A549 (cell line): Measurements from ENCODE around the gene STK33. TPM values are rescaled to one million over a fixed set of nuclear protein-coding genes. Genes with fewer than 3 reads are reported as not detected.

Experiments
- ATAC-seq, 2 experiments: fragments of 200-7000 bp in 1 of 2; fragments of >200 bp in 1 of 2; cut with Nextera tagmentation in 1 of 2; cut with Tn5 transposase in 1 of 2; 3 replicates each; pipeline versions ENCODE4 v1.8.0 to v1.9.1; 2018 to 2020; ENCODE audit warnings: mild to moderate bottlenecking in 1 of 2, moderate library complexity in 1 of 2
- CTCF ChIA-PET: fragments of 300-600 bp; sonication (Branson Sonifier 250); formaldehyde crosslinking; extraction: SDS; loops from one replicate; lab custom pipeline; 2021; ENCODE audit warnings: antibody characterized with exemption, inconsistent platforms; lab: Yijun Ruan, JAX
- POLR2A ChIA-PET: fragments of 350-600 bp; formaldehyde crosslinking; extraction: SDS; loops from one replicate; lab custom pipeline; 2021; ENCODE audit warnings: antibody characterized with exemption, inconsistent platforms; lab: Yijun Ruan, JAX
- DNase-seq, 2 experiments: peaks; one replicate each; pipeline versions ENCODE4 v3.0.0 to v3.0.0-alpha.2; 2011 to 2016; ENCODE audit warnings: low read depth in 1 of 2, low spot score in 1 of 2
- FAIRE-seq: peaks from 2 replicates; lab custom pipeline; 2011; peaks lifted over from hg19 to GRCh38; lab: Jason Lieb, UNC
- H3K27ac ChIP-seq, 2 experiments: fragments of >200 bp; sonication (Bioruptor Twin); formaldehyde crosslinking; 3 replicates each; pipeline ENCODE4 v1.5.1; 2016 to 2017
- H3K4me1 ChIP-seq: fragments of >200 bp; sonication (Bioruptor Twin); formaldehyde crosslinking; 3 replicates; pipeline ENCODE4 v1.6.1; 2016
- H3K4me2 ChIP-seq: fragments of >200 bp; sonication (Bioruptor Twin); formaldehyde crosslinking; 3 replicates; pipeline ENCODE4 v1.6.1; 2016
- H3K4me3 ChIP-seq: fragments of >200 bp; sonication (Bioruptor Twin); formaldehyde crosslinking; 3 replicates; pipeline ENCODE4 v1.5.1; 2016
- H3K9me3 ChIP-seq: fragments of >200 bp; sonication (Bioruptor Twin); formaldehyde crosslinking; 3 replicates; pipeline ENCODE4 v1.6.1; 2016
- BHLHE40 ChIP-seq: IDR thresholded peaks from 2 replicates; pipeline ENCODE4 v1.6.1; 2012; ENCODE audit warnings: low read depth, low read length, inconsistent platforms
- CBX8 ChIP-seq: fragments of 200-600 bp; sonication (generic); IDR thresholded peaks from 2 replicates; pipeline ENCODE4 v1.6.1; 2016
- CEBPB ChIP-seq, 2 experiments: fragments of >200 bp in 1 of 2; sonication (Bioruptor Twin) in 1 of 2; formaldehyde crosslinking in 1 of 2; IDR thresholded peaks; 2 replicates each; pipeline ENCODE4 v1.6.1; 2012 to 2016
- CHD4 ChIP-seq: fragments of 200-600 bp; sonication (generic); IDR thresholded peaks from 2 replicates; pipeline ENCODE4 v1.6.1; 2016; ENCODE audit warnings: antibody characterized with exemption, mild to moderate bottlenecking, borderline replicate concordance
- EHMT2 ChIP-seq: fragments of 200-600 bp; sonication (generic); IDR thresholded peaks from 2 replicates; pipeline ENCODE4 v1.6.1; 2016; ENCODE audit warnings: antibody characterized with exemption, low read depth, mild to moderate bottlenecking, moderate library complexity
- FOXS1 ChIP-seq: fragments of 250-450 bp; sonication (Bioruptor Pico); IDR thresholded peaks from 2 replicates; pipeline ENCODE4 v1.5.0; 2020; ENCODE audit warnings: mild to moderate bottlenecking, moderate library complexity
- HDAC2 ChIP-seq: fragments of 200-600 bp; sonication (generic); IDR thresholded peaks from 2 replicates; pipeline ENCODE4 v1.6.1; 2016
- HOXA7 ChIP-seq: fragments of 250-450 bp; sonication (Bioruptor Pico); IDR thresholded peaks from 2 replicates; pipeline ENCODE4 v1.5.0; 2020; ENCODE audit warnings: mild to moderate bottlenecking, moderate library complexity
- JUNB ChIP-seq: fragments of >200 bp; sonication (Bioruptor Twin); formaldehyde crosslinking; IDR thresholded peaks from 2 replicates; pipeline ENCODE4 v1.6.1; 2016
- MAX ChIP-seq: IDR thresholded peaks from 2 replicates; pipeline ENCODE4 v1.6.1; 2012
- MYC ChIP-seq: IDR thresholded peaks from 2 replicates; pipeline ENCODE4 v1.6.1; 2012; ENCODE audit warnings: mild to moderate bottlenecking, inconsistent platforms, low read length, improper control_type of control experiment, borderline replicate concordance
- NFE2L2 ChIP-seq: fragments of 150-350 bp; conservative IDR thresholded peaks from 2 replicates; pipeline ENCODE4 v1.6.1; 2014; ENCODE audit warnings: low read length
- NR3C1 ChIP-seq: fragments of >200 bp; sonication (Bioruptor Twin); formaldehyde crosslinking; IDR thresholded peaks from 3 replicates; pipeline ENCODE4 v1.6.1; 2017
- RARB ChIP-seq: fragments of 250-450 bp; sonication (Bioruptor Pico); IDR thresholded peaks from 2 replicates; pipeline ENCODE4 v1.8.0; 2021; ENCODE audit warnings: mild to moderate bottlenecking, moderate library complexity
- REST ChIP-seq: fragments of 200-600 bp; sonication (generic); IDR thresholded peaks from 2 replicates; pipeline ENCODE4 v1.6.1; 2016; ENCODE audit warnings: antibody characterized with exemption, mild to moderate bottlenecking, moderate library complexity
- RNF2 ChIP-seq: fragments of 200-600 bp; sonication (generic); IDR thresholded peaks from 2 replicates; pipeline ENCODE4 v1.6.1; 2016; ENCODE audit warnings: low read depth, mild to moderate bottlenecking, antibody characterized with exemption, moderate library complexity, borderline replicate concordance
- SMC3 ChIP-seq: fragments of >200 bp; sonication (Bioruptor Twin); formaldehyde crosslinking; IDR thresholded peaks from 3 replicates; pipeline ENCODE4 v1.6.1; 2018; ENCODE audit warnings: inconsistent platforms
- SREBF2 ChIP-seq: fragments of 450-650 bp; IDR thresholded peaks from 2 replicates; pipeline ENCODE4 v1.6.1; 2014; ENCODE audit warnings: mild to moderate bottlenecking, moderate library complexity
- TP53 ChIP-seq: fragments of 250-450 bp; sonication (Bioruptor Pico); IDR thresholded peaks from 2 replicates; pipeline ENCODE4 v1.5.0; 2021; ENCODE audit warnings: mild to moderate bottlenecking, moderate library complexity
- ZFP36 ChIP-seq: fragments of 450-650 bp; IDR thresholded peaks from 2 replicates; pipeline ENCODE4 v1.6.1; 2014; ENCODE audit warnings: borderline replicate concordance; ENCODE audit not compliant: partially characterized antibody
- WGBS: methylation state at CpG from one replicate; pipeline ENCODE4 v1.1.6; 2017; ENCODE audit errors: missing lambda C conversion rate; 5-methylcytosine and 5-hydroxymethylcytosine counted together
- polyA plus RNA-seq, 4 experiments: library from polyadenylated mRNA; depleted of rRNA in 3 of 4; stranded (reverse); fragments of >200 nt; fragmentation: RNase III in 1 of 4; extraction: RNeasy Plus Mini Kit Qiagen cat#74134 plus additional on column Dnase treatment in 1 of 4; gene quantifications; 2 replicates in 3 of 4; 3 replicates in 1 of 4; pipeline ENCODE4 v1.2.3, GENCODE V29; 2011 to 2017

Gene STK33
- polyA plus RNA-seq, 2 of the 4 experiments (the other 2 are of a cell fraction): 5.2 to 5.8 TPM

- no peak overlapping the region for H3K27ac ChIP-seq
- ChIA-PET POLR2A (no interaction called here), CTCF (interaction anchor here (1.4 to 1.9 kb wide), 2 partner anchors 11 to 18 kb away, joined by 4 to 5 read pairs; no protein-coding TSS in a partner anchor)
- H3K4me1 ChIP-seq: no peaks in the 10 kb centered on the region
- no peak overlapping the region for H3K4me2 ChIP-seq
- no peak overlapping the region for H3K4me3 ChIP-seq
- TF ChIP-seq EHMT2 (no peak), SMC3 (no peak)
- 75% methylated on average over 2 of the region's 5 CpGs for WGBS
- FAIRE-seq (no peak), DNase-seq (no peak), ATAC-seq (no peak)
- H3K9me3 ChIP-seq: no peaks in the 10 kb centered on the region
Observed at GRCh38 chr11:8640267-8640906, 46.4 kb upstream of the STK33 start.

- H3K27ac ChIP-seq: no peak overlapping the region
- CTCF ChIA-PET: interaction anchor here (0.9 to 1.9 kb wide), 7 partner anchors 9 to 43 kb away, joined by 3 to 7 read pairs (median 4); partner anchors contain the start of genes RPL27A and TRIM66
Observed at GRCh38 chr11:8639655-8640054, 45.6 kb upstream of the STK33 start.

GRCh38 chr11:8638300-8638699 is 44.3 kb upstream of the STK33 start:
- Histone ChIP-seq H3K27ac (no peak overlapping the region), H3K4me3 (no peak overlapping the region), H3K9me3 (no peaks in the 10 kb centered on the region), H3K4me1 (no peaks in the 10 kb centered on the region), H3K4me2 (no peak overlapping the region)
- DNase-seq (no peak), ATAC-seq (peak; percentile 31 to 44; a peak in 3 of 6 replicates), FAIRE-seq (no peak)
- WGBS: 69% methylated on average over 5 of the region's 5 CpGs
- CTCF ChIA-PET: interaction anchor here (0.9 to 1.8 kb wide), 4 partner anchors 32 to 47 kb away, joined by 3 to 6 read pairs (median 4); no protein-coding TSS in a partner anchor
- POLR2A ChIA-PET: no interaction called here
- TF ChIP-seq TP53 (CRISPR knock-in tag): no peak
- no peak for TF ChIP-seq NFE2L2
- TF ChIP-seq HOXA7 (CRISPR knock-in tag): no peak
- TF ChIP-seq CHD4: no peak
- TF ChIP-seq RARB (CRISPR knock-in tag): no peak
- TF ChIP-seq JUNB: no peak
- no peak for TF ChIP-seq CBX8
- no peak for TF ChIP-seq RNF2
- TF ChIP-seq MYC: no peak
- TF ChIP-seq ZFP36: no peak
- TF ChIP-seq FOXS1 (CRISPR knock-in tag): no peak
- TF ChIP-seq CEBPB (IDR thresholded peaks at IDR 0.05): no peak
- no peak for TF ChIP-seq MAX
- no peak for TF ChIP-seq BHLHE40

More at GRCh38 chr11:8639655-8640054, 45.6 kb upstream of the STK33 start:
- DNase-seq (no peak), FAIRE-seq (no peak), ATAC-seq (no peak)
- TF ChIP-seq SREBF2 (no peak), CBX8 (no peak), REST (no peak), HDAC2 (no peak), NR3C1 (no peak), TP53 (CRISPR knock-in tag) (no peak), MAX (no peak)
- H3K4me3 ChIP-seq: no peak overlapping the region
- no peak overlapping the region for H3K4me2 ChIP-seq
- POLR2A ChIA-PET: no interaction called here
- 69% methylated on average over 3 of the region's 3 CpGs for WGBS
- H3K4me1 ChIP-seq: no peaks in the 10 kb centered on the region
- no peaks in the 10 kb centered on the region for H3K9me3 ChIP-seq
